ENCODE results near the gene SMIM35.
"Not testable (repeated sequence)": the region's sequence is repeated elsewhere in the genome, so short reads cannot be mapped to it uniquely, and the experiment has no call there.

Gene SMIM35

GRCh38 chr11:118012083-118012669, 74.6 kb downstream of the SMIM35 start:
- peak overlapping the region in 1 of 2 donors; percentile 27 for H3K4me3 Mint-ChIP-seq
- H3K27me3 Mint-ChIP-seq = no peaks in the 10 kb centered on the region
- H3K27ac Mint-ChIP-seq = peak overlapping the region in 1 of 2 donors; percentile 64
- DNase-seq (no peak), ATAC-seq (peak; percentile 62)
- H3K4me1 Mint-ChIP-seq = peaks cover 88% of the 10 kb centered on the region
- peaks cover 10 to 17% of the 10 kb centered on the region in 2 donors for H3K9me3 Mint-ChIP-seq

GRCh38 chr11:118010738-118011461, 75.9 kb downstream of the SMIM35 start:
- no peak for DNase-seq

GRCh38 chr11:118009864-118010737, 76.7 kb downstream of the SMIM35 start:
- H3K27ac Mint-ChIP-seq = no peak overlapping the region

More at GRCh38 chr11:118010738-118011461, 75.9 kb downstream of the SMIM35 start:
- H3K4me1 Mint-ChIP-seq = peaks cover 94% of the 10 kb centered on the region
- H3K9me3 Mint-ChIP-seq = peaks cover 6 to 7% of the 10 kb centered on the region in 2 donors
- no peak overlapping the region for H3K4me3 Mint-ChIP-seq
- no peak for ATAC-seq
- H3K27ac Mint-ChIP-seq = no peak overlapping the region
- no peaks in the 10 kb centered on the region for H3K27me3 Mint-ChIP-seq

GRCh38 chr11:118008271-118008911, 78.4 kb downstream of the SMIM35 start:
- no peak for DNase-seq
- Mint-ChIP-seq H3K9me3 (peaks cover 4 to 11% of the 10 kb centered on the region in 2 donors), H3K4me3 (peak overlapping the region; percentile 73 to 77), H3K27ac (peak overlapping the region; percentile 82 to 86), H3K27me3 (no peaks in the 10 kb centered on the region), H3K4me1 (peaks cover 97% of the 10 kb centered on the region)
- ATAC-seq = no peak

More at GRCh38 chr11:118009864-118010737, 76.7 kb downstream of the SMIM35 start:
- DNase-seq (no peak), ATAC-seq (no peak)
- Mint-ChIP-seq H3K27me3 (no peaks in the 10 kb centered on the region), H3K4me1 (peaks cover 94% of the 10 kb centered on the region), H3K4me3 (no peak overlapping the region), H3K9me3 (peaks cover 6 to 7% of the 10 kb centered on the region in 2 donors)

- peak; percentile 43 for ATAC-seq
- peaks cover 97% of the 10 kb centered on the region for H3K4me1 Mint-ChIP-seq
- H3K9me3 Mint-ChIP-seq = peaks cover 4 to 13% of the 10 kb centered on the region in 2 donors
- peak overlapping the region; percentile 73 to 77 for H3K4me3 Mint-ChIP-seq
- not testable (repeated sequence) for H3K27me3 Mint-ChIP-seq, DNase-seq
- peak overlapping the region; percentile 82 to 86 for H3K27ac Mint-ChIP-seq
Measured at GRCh38 chr11:118007563-118008270, 79.0 kb downstream of the SMIM35 start.

- DNase-seq = no peak
- H3K4me3 Mint-ChIP-seq = peak overlapping the region in 1 of 2 donors; percentile 77
- H3K9me3 Mint-ChIP-seq = peaks cover 4 to 13% of the 10 kb centered on the region in 2 donors
Measured at GRCh38 chr11:118007040-118007439, 79.7 kb downstream of the SMIM35 start.

GRCh38 chr11:118006153-118006534, 80.6 kb downstream of the SMIM35 start:
- ATAC-seq (no peak), DNase-seq (no peak)
- Mint-ChIP-seq H3K9me3 (peaks cover 4 to 13% of the 10 kb centered on the region in 2 donors), H3K4me1 (peaks cover 97% of the 10 kb centered on the region), H3K4me3 (no peak overlapping the region), H3K27me3 (no peaks in the 10 kb centered on the region), H3K27ac (no peak overlapping the region)

More at GRCh38 chr11:118007040-118007439, 79.7 kb downstream of the SMIM35 start:
- Mint-ChIP-seq H3K27me3 (no peaks in the 10 kb centered on the region), H3K27ac (peak overlapping the region in 1 of 2 donors; percentile 13), H3K4me1 (peaks cover 97% of the 10 kb centered on the region)
- ATAC-seq = no peak

- no peak for DNase-seq
- no peaks in the 10 kb centered on the region for H3K27me3 Mint-ChIP-seq
- H3K9me3 Mint-ChIP-seq = peaks cover 4 to 13% of the 10 kb centered on the region in 2 donors
- H3K27ac Mint-ChIP-seq = no peak overlapping the region
- ATAC-seq = no peak
- no peak overlapping the region for H3K4me3 Mint-ChIP-seq
- peaks cover 97% of the 10 kb centered on the region for H3K4me1 Mint-ChIP-seq
Measured at GRCh38 chr11:118005224-118006152, 81.3 kb downstream of the SMIM35 start.

- DNase-seq = peak in 1 of 2 donors; percentile 8
- H3K4me1 Mint-ChIP-seq = peaks cover 97% of the 10 kb centered on the region
- no peaks in the 10 kb centered on the region for H3K27me3 Mint-ChIP-seq
- no peak overlapping the region for H3K4me3 Mint-ChIP-seq
- H3K27ac Mint-ChIP-seq = peak overlapping the region in 1 of 2 donors; percentile 77
- peaks cover 4 to 13% of the 10 kb centered on the region in 2 donors for H3K9me3 Mint-ChIP-seq
- no peak for ATAC-seq
Measured at GRCh38 chr11:118004543-118005223, 82.1 kb downstream of the SMIM35 start.

GRCh38 chr11:118003456-118003855, 83.3 kb downstream of the SMIM35 start:
- Mint-ChIP-seq H3K27ac (peak overlapping the region; percentile 86 to 95), H3K4me1 (peaks cover 100% of the 10 kb centered on the region), H3K4me3 (peak overlapping the region; percentile 76 to 79), H3K27me3 (no peaks in the 10 kb centered on the region), H3K9me3 (peaks cover 4 to 13% of the 10 kb centered on the region in 2 donors)
- DNase-seq = peak in 1 of 2 donors; percentile 12
- no peak for ATAC-seq

- peak; percentile 79 for ATAC-seq
- Mint-ChIP-seq H3K27ac (peak overlapping the region; percentile 86 to 95), H3K4me1 (peaks cover 100% of the 10 kb centered on the region), H3K4me3 (peak overlapping the region; percentile 76 to 79), H3K9me3 (peaks cover 6 to 14% of the 10 kb centered on the region in 2 donors), H3K27me3 (no peaks in the 10 kb centered on the region)
- DNase-seq = peak; percentile 57 to 75
Measured at GRCh38 chr11:118002541-118003423, 84.0 kb downstream of the SMIM35 start.

GRCh38 chr11:118002010-118002540, 84.7 kb downstream of the SMIM35 start:
- Mint-ChIP-seq H3K9me3 (peaks cover 11 to 20% of the 10 kb centered on the region in 2 donors), H3K4me1 (peaks cover 100% of the 10 kb centered on the region), H3K27ac (peak overlapping the region; percentile 86 to 95), H3K27me3 (no peaks in the 10 kb centered on the region), H3K4me3 (peak overlapping the region; percentile 76 to 79)
- ATAC-seq (peak; percentile 77), DNase-seq (peak; percentile 65 to 74)

All from stimulated activated naive CD8-positive, alpha-beta T cell treated with anti-CD3 and anti-CD28 coated beads, Interleukin-15, amount 100 ng/mL, for 72 hours (primary cell).